ENCODE data around the gene A1BG. TPM values are rescaled to one million over a fixed set of nuclear protein-coding genes. Genes with fewer than 3 reads are reported as not detected.
A peak's percentile ranks its signal among the peaks of the same experiment; 100 is the strongest.
"Not testable (repeated sequence)": the region's sequence is repeated elsewhere in the genome, so short reads cannot be mapped to it uniquely, and the experiment has no call there.

The A1BG gene
- total and polyA plus RNA-seq, 9 donors = 2.4 to 10.8 (median 4.7) TPM

DNA sequence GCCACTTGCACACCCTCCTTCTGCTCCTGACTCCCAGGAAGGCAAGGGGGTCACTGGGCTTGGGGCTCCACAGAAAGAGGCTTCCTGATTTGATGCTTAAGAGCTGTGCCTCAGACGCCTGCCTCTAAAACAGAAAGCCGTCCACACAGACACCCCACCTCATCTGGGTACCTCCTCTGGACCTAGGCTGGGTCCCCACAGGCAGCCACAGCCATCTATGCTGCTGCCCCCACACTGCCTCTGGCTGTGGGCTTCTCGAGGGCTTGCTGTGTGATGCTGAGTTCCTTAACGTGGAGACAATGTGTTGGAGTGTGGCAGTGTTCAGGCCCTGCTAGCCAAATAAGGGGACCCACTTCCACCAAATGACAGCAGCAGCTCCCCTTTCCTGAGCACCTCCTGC is 35.0 kb downstream of the A1BG start:
- DNase-seq = no peak
- H3K4me3 ChIP-seq (ENCODE audit: low read length) = no peak overlapping the region
- no peaks in the 10 kb centered on the region for H3K4me1 ChIP-seq (ENCODE audit: control insufficient read depth, insufficient read depth, low read length)
- no peak overlapping the region for H3K27ac ChIP-seq (ENCODE audit: low read length)
- peaks cover 27% of the 10 kb centered on the region for H3K36me3 ChIP-seq (ENCODE audit: control insufficient read depth, insufficient read depth, low read length)
- no peaks in the 10 kb centered on the region for H3K9me3 ChIP-seq (replicated peaks; ENCODE audit: control insufficient read depth, low read depth, low read length)
- WGBS (ENCODE audit: insufficient coverage) = no CpG with 5 or more reads among the region's 4 CpGs
- no peaks in the 10 kb centered on the region for H3K27me3 ChIP-seq (ENCODE audit: control insufficient read depth, insufficient read depth, low read length)

DNA sequence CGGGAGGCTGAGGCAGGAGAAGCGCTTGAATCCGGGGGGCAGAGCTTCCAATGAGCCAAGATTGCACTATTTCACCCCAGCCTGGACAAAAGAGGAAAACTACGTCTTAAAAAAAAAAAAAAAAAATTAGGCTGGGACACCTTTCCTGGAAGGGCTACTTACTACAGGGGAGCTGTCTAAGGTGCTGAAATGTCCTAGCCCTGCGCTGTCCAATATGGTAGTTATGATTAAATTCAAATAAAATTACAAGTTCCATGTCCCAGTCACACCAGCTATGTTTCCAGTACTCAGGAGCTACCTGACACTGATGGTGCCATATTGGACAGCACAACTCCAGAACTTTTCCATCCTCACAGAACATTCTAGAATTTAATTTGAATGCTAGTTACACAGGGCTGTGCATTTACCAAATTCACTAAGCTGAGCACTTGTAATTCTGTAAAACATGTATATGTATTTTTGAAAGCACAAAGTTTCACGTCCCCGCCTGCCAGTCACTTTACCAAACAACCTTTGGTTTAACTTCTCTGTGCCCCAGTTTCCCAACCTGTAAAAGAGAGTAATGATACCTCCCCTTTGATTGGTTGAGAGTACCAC is 35.7 kb downstream of the A1BG start:
- peak; percentile 51 for DNase-seq
- Histone ChIP-seq H3K36me3 (ENCODE audit: control insufficient read depth, insufficient read depth, low read length) (peaks cover 31% of the 10 kb centered on the region), H3K27ac (ENCODE audit: low read length) (no peak overlapping the region), H3K9me3 (replicated peaks; ENCODE audit: control insufficient read depth, low read depth, low read length) (no peaks in the 10 kb centered on the region), H3K4me1 (ENCODE audit: control insufficient read depth, insufficient read depth, low read length) (no peaks in the 10 kb centered on the region), H3K4me3 (ENCODE audit: low read length) (no peak overlapping the region), H3K27me3 (ENCODE audit: control insufficient read depth, insufficient read depth, low read length) (no peaks in the 10 kb centered on the region)
- WGBS (ENCODE audit: insufficient coverage) = no CpG with 5 or more reads among the region's 7 CpGs

DNA sequence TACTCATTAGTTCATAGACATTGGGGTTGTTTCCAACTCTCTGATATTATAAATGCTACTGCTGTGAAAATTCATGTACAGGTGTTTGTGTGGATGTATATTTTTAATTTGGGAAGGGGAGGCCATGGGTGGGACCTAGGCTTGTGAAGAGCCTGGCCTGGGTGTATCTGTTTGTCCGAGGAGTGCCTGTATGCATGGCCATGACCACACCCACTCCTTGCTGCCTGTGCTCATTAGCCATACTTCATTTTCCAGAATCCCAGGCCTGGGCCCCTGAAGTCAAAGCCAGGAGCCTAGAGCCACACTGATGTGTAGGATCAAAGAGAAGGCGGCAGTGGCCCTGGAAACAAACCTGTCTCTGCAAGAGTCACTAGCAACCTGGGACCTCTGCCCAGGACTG is 37.7 kb downstream of the A1BG start:
- no peak for DNase-seq
- no peak overlapping the region for H3K4me3 ChIP-seq (ENCODE audit: low read length)
- H3K27me3 ChIP-seq (ENCODE audit: control insufficient read depth, insufficient read depth, low read length) = no peaks in the 10 kb centered on the region
- H3K4me1 ChIP-seq (ENCODE audit: control insufficient read depth, insufficient read depth, low read length) = no peaks in the 10 kb centered on the region
- no peak overlapping the region for H3K27ac ChIP-seq (ENCODE audit: low read length)
- peaks cover 44% of the 10 kb centered on the region for H3K36me3 ChIP-seq (ENCODE audit: control insufficient read depth, insufficient read depth, low read length)
- no peaks in the 10 kb centered on the region for H3K9me3 ChIP-seq (replicated peaks; ENCODE audit: control insufficient read depth, low read depth, low read length)
- 100% methylated on average over 1 of the region's 2 CpGs for WGBS (ENCODE audit: insufficient coverage)

DNA sequence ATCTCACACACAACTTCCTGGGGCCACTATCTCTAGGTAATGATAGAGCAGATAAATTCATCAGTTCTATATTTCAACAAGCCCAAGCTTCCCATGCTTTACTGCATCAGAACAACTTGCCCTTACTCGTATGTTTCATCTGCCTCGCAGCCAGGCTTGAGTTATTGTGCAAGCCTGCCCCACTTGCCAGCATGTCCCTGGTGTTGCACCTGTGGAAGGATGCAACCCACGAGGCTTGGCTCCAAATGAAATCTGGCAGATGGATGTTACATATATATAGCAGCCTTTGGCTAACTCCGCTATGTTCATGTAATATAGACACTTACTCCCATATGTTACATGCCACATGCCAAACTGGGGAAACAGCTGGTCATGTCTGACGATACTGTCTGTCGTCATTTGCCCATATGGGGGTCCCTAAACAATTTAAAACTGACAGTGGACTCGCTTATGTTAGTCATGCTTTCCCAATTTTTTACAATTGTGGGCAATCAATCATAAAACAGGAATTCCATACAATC is 41.9 kb downstream of the A1BG start:
- Histone ChIP-seq H3K27ac (ENCODE audit: low read length) (no peak overlapping the region), H3K36me3 (ENCODE audit: control insufficient read depth, insufficient read depth, low read length) (peaks cover 63% of the 10 kb centered on the region), H3K4me1 (ENCODE audit: control insufficient read depth, insufficient read depth, low read length) (no peaks in the 10 kb centered on the region), H3K27me3 (ENCODE audit: control insufficient read depth, insufficient read depth, low read length) (no peaks in the 10 kb centered on the region), H3K9me3 (replicated peaks; ENCODE audit: control insufficient read depth, low read depth, low read length) (no peaks in the 10 kb centered on the region), H3K4me3 (ENCODE audit: low read length) (no peak overlapping the region)
- 89% methylated on average over 5 of the region's 7 CpGs for WGBS (ENCODE audit: insufficient coverage)
- DNase-seq = no peak

DNA sequence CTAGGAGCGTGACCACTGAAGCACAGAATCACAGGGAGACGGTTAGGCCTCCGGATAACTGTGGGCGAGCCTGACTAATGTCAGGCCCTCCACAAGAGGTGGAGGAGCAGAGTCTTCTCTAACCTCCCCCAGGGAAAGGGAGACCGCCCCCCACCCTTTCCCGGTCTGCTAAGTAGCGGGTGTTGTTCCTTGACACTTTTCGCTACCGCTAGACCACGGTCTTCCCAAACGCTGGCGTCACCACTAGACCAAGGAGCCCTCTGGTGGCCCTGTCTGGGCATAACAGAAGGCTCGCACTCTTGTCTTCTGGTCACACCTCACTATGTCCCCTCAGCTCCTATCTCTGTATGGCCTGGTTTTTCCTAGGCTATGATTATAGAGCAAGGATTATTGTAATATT is 42.6 kb downstream of the A1BG start:
- not testable (repeated sequence) for H3K27ac ChIP-seq (ENCODE audit: low read length); H3K4me3 ChIP-seq (ENCODE audit: low read length); H3K27me3 ChIP-seq (ENCODE audit: control insufficient read depth, insufficient read depth, low read length); H3K9me3 ChIP-seq (replicated peaks; ENCODE audit: control insufficient read depth, low read depth, low read length); H3K4me1 ChIP-seq (ENCODE audit: control insufficient read depth, insufficient read depth, low read length)
- WGBS (ENCODE audit: insufficient coverage) = no CpG with 5 or more reads among the region's 13 CpGs
- peak; percentile 27 for DNase-seq
- H3K36me3 ChIP-seq (ENCODE audit: control insufficient read depth, insufficient read depth, low read length) = peaks cover 59% of the 10 kb centered on the region

DNA sequence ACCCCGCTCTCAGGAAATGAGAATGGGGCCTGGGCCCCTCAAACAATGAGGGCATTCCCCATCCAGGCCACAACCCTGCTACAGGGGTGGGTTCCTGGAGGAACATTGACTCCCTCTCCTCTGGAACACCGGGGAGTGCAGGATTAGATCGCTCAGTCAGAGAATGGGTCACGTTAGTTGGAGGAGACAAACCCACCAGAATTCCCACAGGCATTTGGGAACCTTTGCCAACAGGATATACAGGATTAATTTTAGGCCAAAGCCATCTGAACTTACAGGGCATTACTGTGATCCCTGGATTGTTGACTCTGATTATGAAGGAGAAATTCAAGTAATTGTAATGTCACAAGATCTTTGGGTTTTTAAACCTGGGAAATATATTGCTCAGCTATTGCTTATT is 45.6 kb downstream of the A1BG start:
- no peak overlapping the region for H3K27ac ChIP-seq (ENCODE audit: low read length)
- peaks cover 36% of the 10 kb centered on the region for H3K36me3 ChIP-seq (ENCODE audit: control insufficient read depth, insufficient read depth, low read length)
- no peak for DNase-seq
- WGBS (ENCODE audit: insufficient coverage) = 80% methylated on average over 2 of the region's 4 CpGs
- H3K4me3 ChIP-seq (ENCODE audit: low read length) = no peak overlapping the region
- H3K27me3 ChIP-seq (ENCODE audit: control insufficient read depth, insufficient read depth, low read length) = no peaks in the 10 kb centered on the region
- H3K4me1 ChIP-seq (ENCODE audit: control insufficient read depth, insufficient read depth, low read length) = peaks cover 5% of the 10 kb centered on the region
- H3K9me3 ChIP-seq (replicated peaks; ENCODE audit: control insufficient read depth, low read depth, low read length) = no peaks in the 10 kb centered on the region

DNA sequence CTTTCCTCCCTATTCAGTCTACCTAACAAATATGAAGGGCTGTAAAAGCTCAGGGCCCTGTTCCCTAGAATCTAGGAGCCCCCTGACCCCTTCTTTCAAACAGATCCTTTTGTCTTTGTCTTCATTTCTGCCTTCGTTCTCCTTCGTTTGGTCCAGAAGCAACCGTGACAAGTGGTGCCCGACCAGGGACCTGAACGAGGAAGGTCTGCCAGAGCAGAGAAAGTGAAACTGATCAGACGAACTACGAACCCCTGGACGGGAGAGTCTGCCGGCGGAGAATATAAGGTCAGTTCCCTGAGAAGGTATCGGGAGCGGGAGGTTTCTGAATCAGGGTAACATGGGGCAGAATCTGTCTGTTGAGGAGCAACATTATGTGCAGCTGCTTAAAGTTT is 47.4 kb downstream of the A1BG start:
- H3K9me3 ChIP-seq (replicated peaks; ENCODE audit: control insufficient read depth, low read depth, low read length) = no peaks in the 10 kb centered on the region
- H3K4me3 ChIP-seq (ENCODE audit: low read length) = peak overlapping the region; percentile 99
- DNase-seq = no peak
- peaks cover 26% of the 10 kb centered on the region for H3K36me3 ChIP-seq (ENCODE audit: control insufficient read depth, insufficient read depth, low read length)
- peak overlapping the region; percentile 94 for H3K27ac ChIP-seq (ENCODE audit: low read length)
- H3K27me3 ChIP-seq (ENCODE audit: control insufficient read depth, insufficient read depth, low read length) = no peaks in the 10 kb centered on the region
- WGBS (ENCODE audit: insufficient coverage) = 58% methylated on average over 12 of the region's 12 CpGs
- peaks cover 5% of the 10 kb centered on the region for H3K4me1 ChIP-seq (ENCODE audit: control insufficient read depth, insufficient read depth, low read length)

DNA sequence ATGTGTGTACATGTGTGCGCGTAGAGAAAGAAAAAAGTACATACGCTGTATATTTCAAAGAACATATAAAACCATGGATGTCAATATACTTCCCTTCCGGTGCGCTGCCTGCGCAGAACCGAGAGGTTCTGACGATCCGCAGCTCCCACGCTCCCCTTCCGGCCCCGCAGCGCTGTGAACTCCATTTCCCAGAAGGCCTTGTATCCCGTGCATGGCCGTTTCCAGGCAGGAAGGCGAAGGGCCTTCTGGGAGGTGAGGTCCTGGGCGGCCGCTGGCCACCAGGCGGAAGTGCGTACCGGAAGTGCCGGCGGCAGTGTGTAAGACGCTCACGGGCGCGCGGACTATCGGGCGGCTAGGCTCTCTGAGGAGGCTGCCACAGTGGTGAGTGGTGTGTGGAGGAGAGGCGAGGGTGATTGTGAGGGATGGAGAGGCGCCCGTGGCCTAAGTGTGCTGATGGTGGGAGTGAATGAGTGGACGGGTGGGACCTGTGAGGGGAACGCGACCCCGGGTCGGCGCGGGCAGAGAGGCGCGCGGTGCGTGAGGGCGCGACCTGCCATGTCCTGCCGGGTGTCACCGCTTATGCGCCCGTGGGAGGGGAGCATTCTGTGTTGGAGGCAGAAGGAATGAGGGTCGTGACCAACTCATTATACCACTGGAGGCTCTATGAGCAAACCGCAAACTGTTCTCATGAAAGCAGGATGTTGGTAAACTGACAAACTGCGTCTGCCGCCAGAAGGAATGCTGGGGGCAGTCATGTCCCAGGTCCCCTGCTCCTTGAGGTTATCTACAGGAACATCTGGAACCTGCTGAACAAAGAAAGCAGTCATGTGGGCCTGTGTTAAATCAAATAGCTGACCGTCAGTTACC is 48.0 kb downstream of the A1BG start, which contains the start of gene ERVK3-1:
ERVK3-1 (plus strand) TSS at position 313 of the 867 bp plus-strand sequence. CDS start 6,792 bp downstream, outside the sequence.
- Histone ChIP-seq H3K27ac (ENCODE audit: low read length) (peak within 1 kb of the TSS; percentile 94), H3K4me1 (ENCODE audit: control insufficient read depth, insufficient read depth, low read length) (peaks cover 5% of the 10 kb centered on the region), H3K36me3 (ENCODE audit: control insufficient read depth, insufficient read depth, low read length) (peaks cover 32% of the 10 kb centered on the region), H3K27me3 (ENCODE audit: control insufficient read depth, insufficient read depth, low read length) (no peaks in the 10 kb centered on the region), H3K4me3 (ENCODE audit: low read length) (peak within 1 kb of the TSS; percentile 99), H3K9me3 (replicated peaks; ENCODE audit: control insufficient read depth, low read depth, low read length) (no peaks in the 10 kb centered on the region)
- under 1% methylated on average over 38 of the region's 55 CpGs for WGBS (ENCODE audit: insufficient coverage)
- DNase-seq = peak; percentile 99

DNA sequence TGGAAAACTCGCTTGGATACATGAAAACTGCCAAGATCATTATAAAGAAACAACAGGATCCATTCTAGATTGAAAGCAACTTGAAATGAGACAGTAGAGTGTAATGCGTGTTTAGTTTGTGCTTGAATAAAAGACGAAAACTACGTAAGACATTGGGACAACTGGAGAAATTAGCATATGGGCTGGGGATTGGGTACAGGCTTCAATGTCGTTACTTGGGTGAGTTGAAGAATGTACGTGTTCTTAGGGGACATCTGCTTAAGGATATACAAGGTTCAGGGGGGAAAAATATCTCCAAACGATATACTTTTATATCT is 48.6 kb downstream of the A1BG start:
- peak overlapping the region; percentile 71 for H3K27ac ChIP-seq (ENCODE audit: low read length)
- H3K9me3 ChIP-seq (replicated peaks; ENCODE audit: control insufficient read depth, low read depth, low read length) = no peaks in the 10 kb centered on the region
- H3K4me3 ChIP-seq (ENCODE audit: low read length) = peak overlapping the region; percentile 99
- H3K36me3 ChIP-seq (ENCODE audit: control insufficient read depth, insufficient read depth, low read length) = peaks cover 38% of the 10 kb centered on the region
- WGBS (ENCODE audit: insufficient coverage) = 0% methylated on average over 2 of the region's 7 CpGs
- no peaks in the 10 kb centered on the region for H3K27me3 ChIP-seq (ENCODE audit: control insufficient read depth, insufficient read depth, low read length)
- no peak for DNase-seq
- H3K4me1 ChIP-seq (ENCODE audit: control insufficient read depth, insufficient read depth, low read length) = peaks cover 5% of the 10 kb centered on the region

DNA sequence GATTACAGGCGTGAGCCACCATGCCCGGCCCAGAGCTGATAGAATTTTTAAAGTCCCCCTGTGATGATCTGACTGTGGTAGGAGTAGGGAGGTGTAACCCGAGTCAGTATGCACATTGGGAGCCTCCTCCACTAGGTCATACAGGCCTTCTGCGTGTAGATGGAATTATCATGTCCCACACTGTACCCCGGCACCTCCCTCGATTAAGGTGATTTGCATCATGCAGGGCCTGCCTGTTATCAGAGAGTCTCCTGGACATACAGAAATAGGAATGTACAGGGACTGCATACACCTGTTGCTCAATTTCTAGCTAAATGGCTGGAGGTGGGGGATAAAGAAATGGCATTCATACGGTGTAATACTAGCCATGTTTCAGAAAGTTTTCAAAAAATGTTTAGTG is 49.0 kb downstream of the A1BG start:
- Histone ChIP-seq H3K4me3 (ENCODE audit: low read length) (no peak overlapping the region), H3K9me3 (replicated peaks; ENCODE audit: control insufficient read depth, low read depth, low read length) (no peaks in the 10 kb centered on the region), H3K27me3 (ENCODE audit: control insufficient read depth, insufficient read depth, low read length) (no peaks in the 10 kb centered on the region), H3K4me1 (ENCODE audit: control insufficient read depth, insufficient read depth, low read length) (peaks cover 5% of the 10 kb centered on the region), H3K27ac (ENCODE audit: low read length) (peak overlapping the region; percentile 71), H3K36me3 (ENCODE audit: control insufficient read depth, insufficient read depth, low read length) (peaks cover 38% of the 10 kb centered on the region)
- no peak for DNase-seq
- 100% methylated on average over 1 of the region's 7 CpGs for WGBS (ENCODE audit: insufficient coverage)
